HepG2 (cell line): ENCODE data around the gene CIAO2B. TPM values are rescaled to one million over a fixed set of nuclear protein-coding genes. Genes with fewer than 3 reads are reported as not detected.

Experiments
- BHLHE40 ChIP-seq: IDR thresholded peaks from 2 replicates; pipeline ENCODE4 v1.6.1; 2011; ENCODE audit warnings: low read length, improper control_type of control experiment
- CCDC6 ChIP-seq: sonication (generic); formaldehyde crosslinking; IDR thresholded peaks from 2 replicates; pipeline ENCODE4 v1.8.1; 2022; ENCODE audit warnings: mild to moderate bottlenecking, missing genetic modification reagents, moderate library complexity
- GATAD1 ChIP-seq: IDR thresholded peaks from 2 replicates; pipeline ENCODE4 v1.6.1; 2016; ENCODE audit warnings: missing genetic modification reagents, missing compliant biosample characterization
- KDM6A ChIP-seq: IDR thresholded peaks from 2 replicates; pipeline ENCODE4 v1.6.1; 2016; ENCODE audit warnings: low read depth
- NR2C2 ChIP-seq: sonication (generic); formaldehyde crosslinking; IDR thresholded peaks from 2 replicates; pipeline ENCODE4 v1.4.0; 2020; ENCODE audit warnings: missing genetic modification reagents, mild to moderate bottlenecking, moderate library complexity, borderline replicate concordance
- POLR2G ChIP-seq: fragments of 200-400 bp; formaldehyde crosslinking; IDR thresholded peaks from 2 replicates; pipeline ENCODE4 v1.6.1; 2018; ENCODE audit warnings: mild to moderate bottlenecking, low read depth, low read length, moderate library complexity
- REPIN1 ChIP-seq: sonication (generic); formaldehyde crosslinking; IDR thresholded peaks from 2 replicates; pipeline ENCODE4 v1.8.0; 2022; ENCODE audit warnings: missing genetic modification reagents, low read depth, mild to moderate bottlenecking, borderline replicate concordance
- SALL2 ChIP-seq: sonication (generic); formaldehyde crosslinking; IDR thresholded peaks from 2 replicates; pipeline ENCODE4 v1.8.1; 2023; ENCODE audit warnings: mild to moderate bottlenecking, missing genetic modification reagents, inconsistent platforms
- ZNF572 ChIP-seq: sonication (generic); formaldehyde crosslinking; IDR thresholded peaks from 2 replicates; pipeline ENCODE4 v1.5.1; 2020; ENCODE audit warnings: mild to moderate bottlenecking, missing genetic modification reagents
- ZNF652 ChIP-seq: IDR thresholded peaks from 2 replicates; pipeline ENCODE4 v1.6.1; 2016; ENCODE audit warnings: low read depth, borderline replicate concordance
- polyA plus RNA-seq, 8 experiments: library from polyadenylated mRNA; depleted of rRNA in 3 of 8; stranded (reverse) in 7 of 8; unstranded in 1 of 8; fragments of >200 nt; fragmentation: Illumina TruSeq in 4 of 8; extraction: Trizol in 4 of 8; gene quantifications; 2 replicates each; pipeline versions ENCODE4 v1.2.1 to v1.2.3, GENCODE V29; 2011 to 2016; ENCODE audit warnings: low read depth in 4 of 8, missing spikeins in 1 of 8, mixed read lengths in 1 of 8; ENCODE audit not compliant: insufficient read depth in 1 of 8
- total RNA-seq, 5 experiments: library from RNA; depleted of rRNA; stranded (reverse); fragments of >200 nt; fragmentation: Illumina TruSeq; extraction: Trizol; gene quantifications; 2 replicates each; pipeline ENCODE4 v1.2.3, GENCODE V29; 2016; ENCODE audit warnings: low read depth in 1 of 5
- TF ChIP-seq, protein P1 (sequence below): sonication (generic); IDR thresholded peaks from 2 replicates; pipeline ENCODE4 v1.6.1; 2016; ENCODE audit warnings: low read depth, borderline replicate concordance
- TF ChIP-seq, protein P2 (sequence below): sonication (generic); formaldehyde crosslinking; IDR thresholded peaks from 2 replicates; pipeline ENCODE4 v1.5.1; 2020; ENCODE audit warnings: missing genetic modification reagents, mild to moderate bottlenecking, borderline replicate concordance
- TF ChIP-seq, protein P3 (sequence below): sonication (generic); formaldehyde crosslinking; IDR thresholded peaks from 2 replicates; pipeline ENCODE4 v1.4.0; 2020; ENCODE audit warnings: mild to moderate bottlenecking, low read depth, missing genetic modification reagents
- TF ChIP-seq, protein P4 (sequence below): IDR thresholded peaks from 2 replicates; pipeline ENCODE4 v1.6.1; 2018; ENCODE audit warnings: missing genetic modification reagents, mild to moderate bottlenecking, missing compliant biosample characterization
- TF ChIP-seq, protein P5 (sequence below): sonication (generic); formaldehyde crosslinking; IDR thresholded peaks from 2 replicates; pipeline ENCODE4 v1.8.0; 2022; ENCODE audit warnings: mild to moderate bottlenecking, missing genetic modification reagents; ENCODE audit not compliant: insufficient replicate concordance
- TF ChIP-seq, protein P6 (sequence below): sonication (generic); formaldehyde crosslinking; IDR thresholded peaks from 2 replicates; pipeline ENCODE4 v1.8.1; 2023; ENCODE audit warnings: missing genetic modification reagents, mild to moderate bottlenecking, borderline replicate concordance
- TF ChIP-seq, protein P7 (sequence below): IDR thresholded peaks from 2 replicates; pipeline ENCODE4 v1.6.1; 2018; ENCODE audit warnings: missing genetic modification reagents

CIAO2B gene
- total and polyA plus RNA-seq, 2 of the 13 experiments (the other 11 are each of a cell fraction or from before 2014, with no cell fraction given) = 157 to 293 TPM

DNA sequence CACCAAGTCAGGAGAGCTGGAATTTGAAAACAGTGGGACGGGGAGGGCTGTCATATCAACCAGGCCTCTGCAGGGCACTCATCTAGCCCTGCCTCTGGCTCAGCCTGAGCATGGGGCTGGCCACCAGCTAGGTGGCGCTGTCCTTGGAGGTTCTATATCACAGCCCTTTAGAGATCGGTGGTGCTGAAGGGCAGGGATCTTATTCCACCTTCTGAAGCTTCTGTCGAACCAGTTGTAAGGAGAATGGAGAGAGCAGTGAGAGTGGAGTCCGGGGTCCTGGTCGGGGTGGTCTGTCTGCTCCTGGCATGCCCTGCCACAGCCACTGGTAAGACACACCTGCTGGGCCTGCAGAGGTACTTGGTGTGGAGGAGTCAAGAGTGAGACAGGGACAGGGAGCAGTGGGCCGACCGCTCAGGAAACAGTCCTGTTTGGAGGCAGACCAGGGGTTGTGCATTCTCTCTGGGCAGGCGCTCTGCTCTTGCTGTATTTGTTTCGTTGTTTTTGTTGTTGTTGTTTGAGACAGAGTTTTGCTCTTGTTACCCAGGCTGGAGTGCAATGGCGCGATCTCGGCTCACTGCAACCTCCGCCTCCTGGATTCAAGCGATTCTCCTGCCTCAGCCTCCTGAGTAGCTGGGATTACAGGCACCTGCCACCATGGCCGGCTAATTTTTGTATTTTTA lies 27.0 kb upstream of the CIAO2B start, which contains the start of gene CES3 (continued):
- TF ChIP-seq, protein P1, sequence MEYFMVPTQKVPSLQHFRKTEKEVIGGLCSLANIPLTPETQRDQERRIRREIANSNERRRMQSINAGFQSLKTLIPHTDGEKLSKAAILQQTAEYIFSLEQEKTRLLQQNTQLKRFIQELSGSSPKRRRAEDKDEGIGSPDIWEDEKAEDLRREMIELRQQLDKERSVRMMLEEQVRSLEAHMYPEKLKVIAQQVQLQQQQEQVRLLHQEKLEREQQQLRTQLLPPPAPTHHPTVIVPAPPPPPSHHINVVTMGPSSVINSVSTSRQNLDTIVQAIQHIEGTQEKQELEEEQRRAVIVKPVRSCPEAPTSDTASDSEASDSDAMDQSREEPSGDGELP = peak; percentile 9; the same call in 1 of the 2 replicates
- TF ChIP-seq, protein P2, sequence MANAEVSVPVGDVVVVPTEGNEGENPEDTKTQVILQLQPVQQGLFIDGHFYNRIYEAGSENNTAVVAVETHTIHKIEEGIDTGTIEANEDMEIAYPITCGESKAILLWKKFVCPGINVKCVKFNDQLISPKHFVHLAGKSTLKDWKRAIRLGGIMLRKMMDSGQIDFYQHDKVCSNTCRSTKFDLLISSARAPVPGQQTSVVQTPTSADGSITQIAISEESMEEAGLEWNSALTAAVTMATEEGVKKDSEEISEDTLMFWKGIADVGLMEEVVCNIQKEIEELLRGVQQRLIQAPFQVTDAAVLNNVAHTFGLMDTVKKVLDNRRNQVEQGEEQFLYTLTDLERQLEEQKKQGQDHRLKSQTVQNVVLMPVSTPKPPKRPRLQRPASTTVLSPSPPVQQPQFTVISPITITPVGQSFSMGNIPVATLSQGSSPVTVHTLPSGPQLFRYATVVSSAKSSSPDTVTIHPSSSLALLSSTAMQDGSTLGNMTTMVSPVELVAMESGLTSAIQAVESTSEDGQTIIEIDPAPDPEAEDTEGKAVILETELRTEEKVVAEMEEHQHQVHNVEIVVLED (CRISPR knock-in tag) = peak; percentile 17; the same call in 1 of the 2 replicates
- TF ChIP-seq, protein P3, sequence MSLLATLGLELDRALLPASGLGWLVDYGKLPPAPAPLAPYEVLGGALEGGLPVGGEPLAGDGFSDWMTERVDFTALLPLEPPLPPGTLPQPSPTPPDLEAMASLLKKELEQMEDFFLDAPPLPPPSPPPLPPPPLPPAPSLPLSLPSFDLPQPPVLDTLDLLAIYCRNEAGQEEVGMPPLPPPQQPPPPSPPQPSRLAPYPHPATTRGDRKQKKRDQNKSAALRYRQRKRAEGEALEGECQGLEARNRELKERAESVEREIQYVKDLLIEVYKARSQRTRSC (CRISPR knock-in tag) = 0 out of 2 replicates have a peak, but pooled peaks have one; percentile 42
- TF ChIP-seq, protein P4, sequence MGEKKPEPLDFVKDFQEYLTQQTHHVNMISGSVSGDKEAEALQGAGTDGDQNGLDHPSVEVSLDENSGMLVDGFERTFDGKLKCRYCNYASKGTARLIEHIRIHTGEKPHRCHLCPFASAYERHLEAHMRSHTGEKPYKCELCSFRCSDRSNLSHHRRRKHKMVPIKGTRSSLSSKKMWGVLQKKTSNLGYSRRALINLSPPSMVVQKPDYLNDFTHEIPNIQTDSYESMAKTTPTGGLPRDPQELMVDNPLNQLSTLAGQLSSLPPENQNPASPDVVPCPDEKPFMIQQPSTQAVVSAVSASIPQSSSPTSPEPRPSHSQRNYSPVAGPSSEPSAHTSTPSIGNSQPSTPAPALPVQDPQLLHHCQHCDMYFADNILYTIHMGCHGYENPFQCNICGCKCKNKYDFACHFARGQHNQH (CRISPR knock-in tag) = peak; percentile 64; the same call in 1 of the 2 replicates
- TF ChIP-seq SALL2 (CRISPR knock-in tag) (peak; percentile 74; the same call in 1 of the 2 replicates), REPIN1 (CRISPR knock-in tag) (peak; percentile 68; the same call in 1 of the 2 replicates), KDM6A (CRISPR knock-in tag) (no peak), BHLHE40 (no peak), ZNF652 (CRISPR knock-in tag) (no peak), CCDC6 (CRISPR knock-in tag) (peak; percentile 48; the same call in 1 of the 2 replicates), GATAD1 (CRISPR knock-in tag) (peak; percentile 79), NR2C2 (0 out of 2 replicates have a peak, but pooled peaks have one; percentile 14), POLR2G (peak; percentile 67), ZNF572 (CRISPR knock-in tag) (0 out of 2 replicates have a peak, but pooled peaks have one; percentile 78)
- TF ChIP-seq, protein P5, sequence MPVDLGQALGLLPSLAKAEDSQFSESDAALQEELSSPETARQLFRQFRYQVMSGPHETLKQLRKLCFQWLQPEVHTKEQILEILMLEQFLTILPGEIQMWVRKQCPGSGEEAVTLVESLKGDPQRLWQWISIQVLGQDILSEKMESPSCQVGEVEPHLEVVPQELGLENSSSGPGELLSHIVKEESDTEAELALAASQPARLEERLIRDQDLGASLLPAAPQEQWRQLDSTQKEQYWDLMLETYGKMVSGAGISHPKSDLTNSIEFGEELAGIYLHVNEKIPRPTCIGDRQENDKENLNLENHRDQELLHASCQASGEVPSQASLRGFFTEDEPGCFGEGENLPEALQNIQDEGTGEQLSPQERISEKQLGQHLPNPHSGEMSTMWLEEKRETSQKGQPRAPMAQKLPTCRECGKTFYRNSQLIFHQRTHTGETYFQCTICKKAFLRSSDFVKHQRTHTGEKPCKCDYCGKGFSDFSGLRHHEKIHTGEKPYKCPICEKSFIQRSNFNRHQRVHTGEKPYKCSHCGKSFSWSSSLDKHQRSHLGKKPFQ (CRISPR knock-in tag) = no peak
- TF ChIP-seq, protein P6, sequence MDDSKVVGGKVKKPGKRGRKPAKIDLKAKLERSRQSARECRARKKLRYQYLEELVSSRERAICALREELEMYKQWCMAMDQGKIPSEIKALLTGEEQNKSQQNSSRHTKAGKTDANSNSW (CRISPR knock-in tag) = no peak
- TF ChIP-seq, protein P7, sequence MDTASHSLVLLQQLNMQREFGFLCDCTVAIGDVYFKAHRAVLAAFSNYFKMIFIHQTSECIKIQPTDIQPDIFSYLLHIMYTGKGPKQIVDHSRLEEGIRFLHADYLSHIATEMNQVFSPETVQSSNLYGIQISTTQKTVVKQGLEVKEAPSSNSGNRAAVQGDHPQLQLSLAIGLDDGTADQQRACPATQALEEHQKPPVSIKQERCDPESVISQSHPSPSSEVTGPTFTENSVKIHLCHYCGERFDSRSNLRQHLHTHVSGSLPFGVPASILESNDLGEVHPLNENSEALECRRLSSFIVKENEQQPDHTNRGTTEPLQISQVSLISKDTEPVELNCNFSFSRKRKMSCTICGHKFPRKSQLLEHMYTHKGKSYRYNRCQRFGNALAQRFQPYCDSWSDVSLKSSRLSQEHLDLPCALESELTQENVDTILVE (CRISPR knock-in tag) = 0 out of 2 replicates have a peak, but pooled peaks have one; percentile 20
